ENCODE results near the gene HCCS.

- TF ChIP-seq CTCF (IDR thresholded peaks at IDR 0.05) (no peak), GABPB1 (CRISPR knock-in tag; IDR thresholded peaks at IDR 0.05) (no peak), ZBTB21 (CRISPR knock-in tag; IDR thresholded peaks at IDR 0.05; ENCODE audit: borderline replicate concordance) (no peak), MLX (CRISPR knock-in tag; IDR thresholded peaks at IDR 0.05) (no peak), IRF2 (CRISPR knock-in tag; IDR thresholded peaks at IDR 0.05; ENCODE audit: borderline replicate concordance, low read depth) (no peak), ESRRA (CRISPR knock-in tag; IDR thresholded peaks at IDR 0.05; ENCODE audit: borderline replicate concordance) (no peak), CBFB (CRISPR knock-in tag; IDR thresholded peaks at IDR 0.05; ENCODE audit: low read depth) (no peak)
Measured at GRCh38 chrX:11148401-11148800, 37.3 kb downstream of the HCCS start.

Measured in WTC11 (cell line).